Right kidney (tissue), 1 donor: ENCODE measurements around the gene CEMIP.
A peak's percentile ranks its signal among the peaks of the same experiment; 100 is the strongest.
"Not testable (repeated sequence)": the region's sequence is repeated elsewhere in the genome, so short reads cannot be mapped to it uniquely, and the experiment has no call there.

ENCODE experiments used
- DNase-seq: peaks from one replicate; pipeline ENCODE4 v3.0.0-alpha.2; 2016

CEMIP gene

GRCh38 chr15:80755885-80756284 lies 23.3 kb upstream of the CEMIP start:
- no peak for DNase-seq

- no peak for DNase-seq
Measured at GRCh38 chr15:80758130-80758745, 20.9 kb upstream of the CEMIP start.

- DNase-seq: no peak
Measured at GRCh38 chr15:80760960-80761359, 18.2 kb upstream of the CEMIP start.

- no peak for DNase-seq
Measured at GRCh38 chr15:80761754-80762153, 17.4 kb upstream of the CEMIP start.

- DNase-seq: not testable (repeated sequence)
Measured at GRCh38 chr15:80763235-80763634, 15.9 kb upstream of the CEMIP start.

- DNase-seq: no peak
Measured at GRCh38 chr15:80764535-80764934, 14.6 kb upstream of the CEMIP start.

GRCh38 chr15:80766275-80766674 lies 12.9 kb upstream of the CEMIP start:
- no peak for DNase-seq

GRCh38 chr15:80768158-80768557 lies 11.0 kb upstream of the CEMIP start:
- DNase-seq: no peak

- no peak for DNase-seq
Measured at GRCh38 chr15:80769153-80769828, 9.9 kb upstream of the CEMIP start.

- DNase-seq: no peak
Measured at GRCh38 chr15:80769829-80770705, 9.1 kb upstream of the CEMIP start.

GRCh38 chr15:80773122-80773551 lies 6.0 kb upstream of the CEMIP start:
- DNase-seq: no peak

- DNase-seq: no peak
Measured at GRCh38 chr15:80773792-80774352, 5.3 kb upstream of the CEMIP start.

GRCh38 chr15:80774486-80774885 lies 4.7 kb upstream of the CEMIP start:
- no peak for DNase-seq

GRCh38 chr15:80775338-80775737 lies 3.8 kb upstream of the CEMIP start:
- DNase-seq: no peak

GRCh38 chr15:80776420-80777045 lies 2.6 kb upstream of the CEMIP start:
- peak; percentile 37 for DNase-seq

GRCh38 chr15:80777137-80777536 lies 2.0 kb upstream of the CEMIP start:
- DNase-seq: no peak

GRCh38 chr15:80777826-80778620 lies 1.1 kb upstream of the CEMIP start:
- DNase-seq: peak; percentile 24

GRCh38 chr15:80778621-80778963 lies 578 bp upstream of the CEMIP start:
- no peak for DNase-seq

- DNase-seq: no peak
Measured at GRCh38 chr15:80779658-80780415, 667 bp downstream of the CEMIP start.

- DNase-seq: peak; percentile 84
Measured at GRCh38 chr15:80780416-80781221, 1.4 kb downstream of the CEMIP start.
